ENCODE results near the gene FBL.

The FBL gene

GRCh38 chr19:39842693-39843435, 3.3 kb downstream of the FBL start:
- DNase-seq (ENCODE audit: low read depth) = no peak

GRCh38 chr19:39841041-39841440, 5.1 kb downstream of the FBL start:
- no peak for DNase-seq (ENCODE audit: low read depth)

GRCh38 chr19:39840492-39840891, 5.7 kb downstream of the FBL start:
- no peak for DNase-seq (ENCODE audit: low read depth)

GRCh38 chr19:39839678-39840327, 6.4 kb downstream of the FBL start:
- no peak for DNase-seq (ENCODE audit: low read depth)

- no peak for DNase-seq (ENCODE audit: low read depth)
Measured at GRCh38 chr19:39838569-39838968, 7.6 kb downstream of the FBL start.

- no peak for DNase-seq (ENCODE audit: low read depth)
Measured at GRCh38 chr19:39837978-39838377, 8.2 kb downstream of the FBL start.

GRCh38 chr19:39834287-39834841, 11.8 kb downstream of the FBL start:
- no peak for DNase-seq (ENCODE audit: low read depth)

- DNase-seq (ENCODE audit: low read depth) = peak; percentile 92
Measured at GRCh38 chr19:39833464-39834286, 12.5 kb downstream of the FBL start, which contains the start of gene DYRK1B. Gene DYRK1B, minus strand, starts transcription at chr19:39834162. Its CDS starts 2,295 bp downstream, at chr19:39831867.

GRCh38 chr19:39833160-39833463, 13.1 kb downstream of the FBL start:
- DNase-seq (ENCODE audit: low read depth) = no peak

- DNase-seq (ENCODE audit: low read depth) = no peak
Measured at GRCh38 chr19:39832341-39833083, 13.7 kb downstream of the FBL start.

- DNase-seq (ENCODE audit: low read depth) = no peak
Measured at GRCh38 chr19:39831679-39832078, 14.5 kb downstream of the FBL start.

- no peak for DNase-seq (ENCODE audit: low read depth)
Measured at GRCh38 chr19:39830847-39831246, 15.3 kb downstream of the FBL start.

- no peak for DNase-seq (ENCODE audit: low read depth)
Measured at GRCh38 chr19:39830406-39830805, 15.8 kb downstream of the FBL start.

- no peak for DNase-seq (ENCODE audit: low read depth)
Measured at GRCh38 chr19:39829702-39830275, 16.4 kb downstream of the FBL start.

GRCh38 chr19:39828654-39829032, 17.5 kb downstream of the FBL start:
- DNase-seq (ENCODE audit: low read depth) = no peak

GRCh38 chr19:39828015-39828653, 18.0 kb downstream of the FBL start:
- DNase-seq (ENCODE audit: low read depth) = no peak

GRCh38 chr19:39827216-39827615, 19.0 kb downstream of the FBL start:
- DNase-seq (ENCODE audit: low read depth) = no peak

GRCh38 chr19:39826311-39826945, 19.8 kb downstream of the FBL start:
- no peak for DNase-seq (ENCODE audit: low read depth)

GRCh38 chr19:39825531-39826076, 20.6 kb downstream of the FBL start:
- no peak for DNase-seq (ENCODE audit: low read depth)

- DNase-seq (ENCODE audit: low read depth) = no peak
Measured at GRCh38 chr19:39825093-39825463, 21.1 kb downstream of the FBL start.
